HCT116 (cell line): ENCODE measurements around the gene RAB3C. TPM values are rescaled to one million over a fixed set of nuclear protein-coding genes. Genes with fewer than 3 reads are reported as not detected.

ENCODE experiments used
- ATAC-seq: fragments of 200-7000 bp; cut with Tn5 transposase; 2 replicates; pipeline ENCODE4 v1.9.1; 2020; ENCODE audit warnings: mild to moderate bottlenecking, moderate library complexity
- BruUV-seq: library from RNA; stranded (reverse); fragments of 400-500 nt; replicated peaks from 2 replicates; lab custom pipeline; 2021; lab: Mats Ljungman, UMichigan
- CTCF ChIA-PET: fragments of 300-600 bp; sonication (Branson Sonifier 250); formaldehyde crosslinking; loops from one replicate; lab custom pipeline; 2021; ENCODE audit warnings: antibody characterized with exemption; lab: Charles Lee
- POLR2A ChIA-PET: fragments of 300-600, 350-600 bp; sonication (Branson Sonifier 250); formaldehyde crosslinking; loops from one replicate; lab custom pipeline; 2021; ENCODE audit warnings: antibody characterized with exemption; lab: Charles Lee
- RAD21 ChIA-PET, 2 experiments: fragments of 300-600 bp; sonication (Branson Sonifier 250); formaldehyde crosslinking; loops; one replicate each; lab custom pipeline; 2023; ENCODE audit warnings: low total read pairs in 2 of 2; ENCODE audit not compliant: uncharacterized antibody in 2 of 2, unreplicated experiment in 2 of 2, low non-redundant PET in 1 of 2; lab: Charles Lee
- DNase-seq: peaks from one replicate; pipeline ENCODE4 v3.0.0-alpha.2; 2010; ENCODE audit warnings: low read depth, low spot score
- H2AFZ ChIP-seq: fragments of 200-600 bp; shearing (Covaris generic), sonication (generic); 2 replicates; pipeline ENCODE4 v1.6.1; 2017; ENCODE audit warnings: low read depth, mixed run types, mixed read lengths, antibody characterized with exemption, low read length; ENCODE audit not compliant: poor library complexity, severe bottlenecking
- H3K27ac ChIP-seq: 2 replicates; pipeline ENCODE4 v1.5.1; 2012; ENCODE audit warnings: low read depth, low read length
- H3K27me3 ChIP-seq: fragments of 200-600 bp; sonication (generic); 2 replicates; pipeline ENCODE4 v1.6.1; 2016; ENCODE audit warnings: mixed run types, low read length, mixed read lengths; ENCODE audit not compliant: insufficient read depth
- H3K36me3 ChIP-seq, 2 experiments: fragments of 200-500 bp in 1 of 2; fragments of 200-600 bp in 1 of 2; sonication (Bioruptor generic) in 1 of 2; sonication (generic) in 1 of 2; 2 replicates each; pipeline versions ENCODE4 v1.5.1 to v1.6.1; 2014 to 2016; ENCODE audit warnings: low read length in 2 of 2, inconsistent platforms in 1 of 2, mixed read lengths in 1 of 2, mixed run types in 1 of 2; ENCODE audit not compliant: insufficient read depth in 2 of 2, control insufficient read depth in 1 of 2
- H3K4me1 ChIP-seq, 2 experiments: fragments of 200-600 bp in 1 of 2; sonication (generic) in 1 of 2; 2 replicates each; pipeline versions ENCODE4 v1.5.1 to v1.6.1; 2012 to 2017; ENCODE audit warnings: low read length in 2 of 2, inconsistent platforms in 1 of 2, mild to moderate bottlenecking in 1 of 2, mixed read lengths in 1 of 2, mixed run types in 1 of 2, moderate library complexity in 1 of 2; ENCODE audit not compliant: insufficient read depth in 2 of 2, control insufficient read depth in 1 of 2
- H3K4me2 ChIP-seq: fragments of 200-600 bp; sonication (generic); 2 replicates; pipeline ENCODE4 v1.6.1; 2017; ENCODE audit warnings: mixed run types, low read length, mixed read lengths
- H3K4me3 ChIP-seq, 2 experiments: fragments of 200-600 bp in 1 of 2; sonication (generic) in 1 of 2; replicated peaks in 1 of 2; 2 replicates each; pipeline ENCODE4 v1.5.1; 2011 to 2016; ENCODE audit warnings: low read length in 2 of 2, control low read depth in 1 of 2, low read depth in 1 of 2, mild to moderate bottlenecking in 1 of 2, mixed read lengths in 1 of 2, mixed run types in 1 of 2
- H3K79me2 ChIP-seq: fragments of 200-600 bp; sonication (generic); 2 replicates; pipeline ENCODE4 v1.6.1; 2017; ENCODE audit warnings: mild to moderate bottlenecking, mixed run types, low read length, moderate library complexity, mixed read lengths; ENCODE audit not compliant: insufficient read depth
- H3K9ac ChIP-seq: fragments of 200-600 bp; sonication (generic); 2 replicates; pipeline ENCODE4 v1.6.1; 2016; ENCODE audit warnings: low read length, mixed read lengths
- H3K9me2 ChIP-seq: fragments of 200-600 bp; sonication (generic), shearing (Covaris generic); 2 replicates; pipeline ENCODE4 v1.6.1; 2017; ENCODE audit warnings: mixed run types, mild to moderate bottlenecking, moderate library complexity; ENCODE audit not compliant: insufficient read depth
- H3K9me3 ChIP-seq, 2 experiments: fragments of 200-500 bp in 1 of 2; fragments of 200-600 bp in 1 of 2; sonication (Bioruptor generic) in 1 of 2; sonication (generic) in 1 of 2; 2 replicates each; pipeline ENCODE4 v1.6.1; 2014 to 2017; ENCODE audit warnings: low read length in 2 of 2, mixed read lengths in 2 of 2, inconsistent platforms in 1 of 2, low read depth in 1 of 2, mild to moderate bottlenecking in 1 of 2, mixed run types in 1 of 2, moderate library complexity in 1 of 2; ENCODE audit not compliant: control insufficient read depth in 1 of 2, insufficient read depth in 1 of 2
- H4K20me1 ChIP-seq: fragments of 200-600 bp; sonication (generic), shearing (Covaris generic); 2 replicates; pipeline ENCODE4 v1.6.1; 2017; ENCODE audit warnings: mixed run types, mild to moderate bottlenecking, moderate library complexity; ENCODE audit not compliant: insufficient read depth
- CBX3 ChIP-seq: IDR thresholded peaks from 2 replicates; pipeline ENCODE4 v1.6.1; 2012; ENCODE audit warnings: low read depth
- CEBPB ChIP-seq: IDR thresholded peaks from 2 replicates; pipeline ENCODE4 v1.6.1; 2012; ENCODE audit warnings: low read depth
- ELF1 ChIP-seq: IDR thresholded peaks from 2 replicates; pipeline ENCODE4 v1.6.1; 2012; ENCODE audit warnings: low read depth, borderline replicate concordance
- EZH2phosphoT487 ChIP-seq: fragments of 200-600 bp; IDR thresholded peaks from 2 replicates; pipeline ENCODE4 v1.6.1; 2018; ENCODE audit warnings: antibody characterized with exemption, borderline replicate concordance
- FOSL1 ChIP-seq: IDR thresholded peaks from 2 replicates; pipeline ENCODE4 v1.6.1; 2012; ENCODE audit warnings: low read depth
- JUND ChIP-seq: IDR thresholded peaks from 2 replicates; pipeline ENCODE4 v1.6.1; 2012
- POLR2A ChIP-seq: IDR thresholded peaks from 2 replicates; pipeline ENCODE4 v1.7.0; 2011; ENCODE audit warnings: borderline replicate concordance; ENCODE audit not compliant: insufficient read depth, insufficient read length; ENCODE audit errors: extremely low read depth
- POLR2AphosphoS5 ChIP-seq: IDR thresholded peaks from 2 replicates; pipeline ENCODE4 v1.6.1; 2011; ENCODE audit warnings: mild to moderate bottlenecking, low read depth, low read length, moderate library complexity
- RAD21 ChIP-seq: IDR thresholded peaks from 2 replicates; pipeline ENCODE4 v1.6.1; 2012; ENCODE audit warnings: low read depth, mild to moderate bottlenecking
- SIN3A ChIP-seq: IDR thresholded peaks from 2 replicates; pipeline ENCODE4 v1.6.1; 2012; ENCODE audit warnings: low read depth
- SP1 ChIP-seq: IDR thresholded peaks from 2 replicates; pipeline ENCODE4 v1.6.1; 2012; ENCODE audit warnings: low read depth
- SRF ChIP-seq: IDR thresholded peaks from 2 replicates; pipeline ENCODE4 v1.6.1; 2012; ENCODE audit warnings: low read depth
- TCF7L2 ChIP-seq: IDR thresholded peaks from 2 replicates; pipeline ENCODE4 v1.7.0; 2011; ENCODE audit warnings: borderline replicate concordance, inconsistent platforms; ENCODE audit not compliant: insufficient read depth, insufficient read length; ENCODE audit errors: extremely low read depth
- YY1 ChIP-seq: IDR thresholded peaks from 2 replicates; pipeline ENCODE4 v1.6.1; 2011; ENCODE audit warnings: low read length, low read depth, moderate library complexity, mild to moderate bottlenecking; ENCODE audit not compliant: insufficient replicate concordance; ENCODE audit errors: extremely low read depth
- ZNF274 ChIP-seq: fragments of 200-500 bp; sonication (Bioruptor generic); IDR thresholded peaks from 2 replicates; pipeline ENCODE4 v1.6.1; 2014; ENCODE audit warnings: mild to moderate bottlenecking, low read depth, low read length, inconsistent platforms
- intact Hi-C: fragments of 100-400 bp; cut with micrococcal nuclease; formaldehyde crosslinking; loops from 2 replicates; pipeline ENCODE4 v1.10.0; 2022
- total RNA-seq: library from RNA; stranded (reverse); gene quantifications from one replicate; pipeline ENCODE4 v1.2.1, GENCODE V29; 2021; ENCODE audit not compliant: unreplicated experiment
- TF ChIP-seq, protein P1 (sequence below), 3 experiments: fragments of 200-600 bp in 1 of 3; sonication (generic) in 1 of 3; IDR thresholded peaks in 2 of 3; conservative IDR thresholded peaks in 1 of 3; 2 replicates each; pipeline ENCODE4 v1.5.1; 2012 to 2017; ENCODE audit warnings: low read depth in 2 of 3, low read length in 2 of 3, antibody characterized with exemption in 1 of 3, borderline replicate concordance in 1 of 3, control low read depth in 1 of 3, mild to moderate bottlenecking in 1 of 3, mixed read lengths in 1 of 3, mixed run types in 1 of 3, moderate library complexity in 1 of 3; ENCODE audit not compliant: insufficient read depth in 1 of 3
- TF ChIP-seq, protein P2 (sequence below): IDR thresholded peaks from 2 replicates; pipeline ENCODE4 v1.6.1; 2012; ENCODE audit warnings: low read depth

RAB3C gene
- total RNA-seq, 1 experiment from 2014 or later, result not detected

DNA sequence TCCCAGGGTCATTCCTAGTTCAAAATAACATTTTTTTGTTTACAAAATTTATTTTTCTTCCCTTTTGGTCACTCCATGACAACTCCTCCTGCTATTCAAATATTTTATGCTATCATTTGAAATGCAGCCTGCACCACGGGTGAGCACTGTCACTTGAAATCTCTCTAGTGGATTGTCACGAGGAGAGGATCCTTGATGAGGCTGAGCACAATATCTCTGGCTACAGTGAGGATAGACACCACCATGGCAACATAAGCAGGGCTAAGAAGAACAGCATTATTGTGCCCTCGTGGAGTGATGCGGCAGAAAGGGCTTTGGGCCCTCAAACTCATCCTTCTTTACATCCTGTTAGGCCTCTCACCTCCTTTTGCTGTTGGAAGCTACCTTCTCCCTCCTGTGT is 321.9 kb downstream of the RAB3C start:
- Histone ChIP-seq H3K27ac (no peak overlapping the region), H3K9me3 (no peaks in the 10 kb centered on the region), H3K79me2 (no peaks in the 10 kb centered on the region), H3K9me2 (no peaks in the 10 kb centered on the region), H2AFZ (no peak overlapping the region), H3K4me2 (no peak overlapping the region), H4K20me1 (no peaks in the 10 kb centered on the region), H3K9ac (no peak overlapping the region), H3K36me3 (no peaks in the 10 kb centered on the region), H3K27me3 (no peaks in the 10 kb centered on the region), H3K4me1 (no peaks in the 10 kb centered on the region), H3K4me3 (no peak overlapping the region)
- ATAC-seq (no peak), DNase-seq (no peak)
- CTCF ChIA-PET, result no interaction called here
- RAD21 ChIA-PET, result no interaction called here
- intact Hi-C loops, result no loop called here
- no TSS peak for BruUV-seq
- TF ChIP-seq CEBPB, result no peak
- no peak for TF ChIP-seq SRF
- TF ChIP-seq, protein P1, sequence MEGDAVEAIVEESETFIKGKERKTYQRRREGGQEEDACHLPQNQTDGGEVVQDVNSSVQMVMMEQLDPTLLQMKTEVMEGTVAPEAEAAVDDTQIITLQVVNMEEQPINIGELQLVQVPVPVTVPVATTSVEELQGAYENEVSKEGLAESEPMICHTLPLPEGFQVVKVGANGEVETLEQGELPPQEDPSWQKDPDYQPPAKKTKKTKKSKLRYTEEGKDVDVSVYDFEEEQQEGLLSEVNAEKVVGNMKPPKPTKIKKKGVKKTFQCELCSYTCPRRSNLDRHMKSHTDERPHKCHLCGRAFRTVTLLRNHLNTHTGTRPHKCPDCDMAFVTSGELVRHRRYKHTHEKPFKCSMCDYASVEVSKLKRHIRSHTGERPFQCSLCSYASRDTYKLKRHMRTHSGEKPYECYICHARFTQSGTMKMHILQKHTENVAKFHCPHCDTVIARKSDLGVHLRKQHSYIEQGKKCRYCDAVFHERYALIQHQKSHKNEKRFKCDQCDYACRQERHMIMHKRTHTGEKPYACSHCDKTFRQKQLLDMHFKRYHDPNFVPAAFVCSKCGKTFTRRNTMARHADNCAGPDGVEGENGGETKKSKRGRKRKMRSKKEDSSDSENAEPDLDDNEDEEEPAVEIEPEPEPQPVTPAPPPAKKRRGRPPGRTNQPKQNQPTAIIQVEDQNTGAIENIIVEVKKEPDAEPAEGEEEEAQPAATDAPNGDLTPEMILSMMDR (IDR thresholded peaks at IDR 0.05 in 2 of 3, conservative IDR thresholded peaks at IDR 0.05 in 1 of 3; ENCODE audit: borderline replicate concordance in 1 of 3, insufficient read depth in 1 of 3, low read depth in 2 of 3, low read length in 2 of 3), result no peak
- no peak for TF ChIP-seq EZH2phosphoT487
- no peak for TF ChIP-seq CBX3
- TF ChIP-seq RAD21, result no peak
- TF ChIP-seq POLR2AphosphoS5, result no peak
- POLR2A ChIA-PET, result no interaction called here

DNA sequence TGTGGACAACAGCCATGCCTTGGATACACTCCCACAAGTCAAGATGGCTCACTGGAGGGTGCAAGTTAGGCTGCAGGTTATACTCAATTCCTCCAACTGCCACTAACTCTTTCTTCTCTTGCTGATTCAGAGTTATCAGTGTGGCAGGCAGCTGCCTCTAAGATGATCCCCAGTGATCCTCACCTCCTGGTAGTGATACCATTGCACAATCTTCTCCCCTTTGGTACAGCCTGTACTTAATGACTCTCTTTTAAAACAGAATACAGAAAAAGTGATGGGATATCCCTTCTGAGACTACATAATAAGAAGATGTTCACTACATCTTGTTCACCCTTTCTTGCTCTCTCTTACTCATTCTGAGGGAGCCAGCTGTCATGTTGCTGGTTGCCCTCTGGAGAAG is 323.1 kb downstream of the RAB3C start:
- no peak for TF ChIP-seq FOSL1
- TF ChIP-seq ELF1, result no peak
- TF ChIP-seq CEBPB, result no peak
- TF ChIP-seq, protein P2, sequence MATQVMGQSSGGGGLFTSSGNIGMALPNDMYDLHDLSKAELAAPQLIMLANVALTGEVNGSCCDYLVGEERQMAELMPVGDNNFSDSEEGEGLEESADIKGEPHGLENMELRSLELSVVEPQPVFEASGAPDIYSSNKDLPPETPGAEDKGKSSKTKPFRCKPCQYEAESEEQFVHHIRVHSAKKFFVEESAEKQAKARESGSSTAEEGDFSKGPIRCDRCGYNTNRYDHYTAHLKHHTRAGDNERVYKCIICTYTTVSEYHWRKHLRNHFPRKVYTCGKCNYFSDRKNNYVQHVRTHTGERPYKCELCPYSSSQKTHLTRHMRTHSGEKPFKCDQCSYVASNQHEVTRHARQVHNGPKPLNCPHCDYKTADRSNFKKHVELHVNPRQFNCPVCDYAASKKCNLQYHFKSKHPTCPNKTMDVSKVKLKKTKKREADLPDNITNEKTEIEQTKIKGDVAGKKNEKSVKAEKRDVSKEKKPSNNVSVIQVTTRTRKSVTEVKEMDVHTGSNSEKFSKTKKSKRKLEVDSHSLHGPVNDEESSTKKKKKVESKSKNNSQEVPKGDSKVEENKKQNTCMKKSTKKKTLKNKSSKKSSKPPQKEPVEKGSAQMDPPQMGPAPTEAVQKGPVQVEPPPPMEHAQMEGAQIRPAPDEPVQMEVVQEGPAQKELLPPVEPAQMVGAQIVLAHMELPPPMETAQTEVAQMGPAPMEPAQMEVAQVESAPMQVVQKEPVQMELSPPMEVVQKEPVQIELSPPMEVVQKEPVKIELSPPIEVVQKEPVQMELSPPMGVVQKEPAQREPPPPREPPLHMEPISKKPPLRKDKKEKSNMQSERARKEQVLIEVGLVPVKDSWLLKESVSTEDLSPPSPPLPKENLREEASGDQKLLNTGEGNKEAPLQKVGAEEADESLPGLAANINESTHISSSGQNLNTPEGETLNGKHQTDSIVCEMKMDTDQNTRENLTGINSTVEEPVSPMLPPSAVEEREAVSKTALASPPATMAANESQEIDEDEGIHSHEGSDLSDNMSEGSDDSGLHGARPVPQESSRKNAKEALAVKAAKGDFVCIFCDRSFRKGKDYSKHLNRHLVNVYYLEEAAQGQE, result no peak
- no peak for TF ChIP-seq POLR2A
- no peak for TF ChIP-seq SP1
- no peak for TF ChIP-seq JUND
- TF ChIP-seq CBX3, result no peak
- no peak for TF ChIP-seq SRF
- no peak for TF ChIP-seq ZNF274
- TF ChIP-seq SIN3A, result no peak
- TF ChIP-seq TCF7L2, result no peak
- no peak for TF ChIP-seq YY1
- no TSS peak for BruUV-seq
- no peaks in the 10 kb centered on the region for H3K9me3 ChIP-seq

More for the DNA sequence above, 323.1 kb downstream of the RAB3C start:
- no peak overlapping the region for H3K27ac ChIP-seq
- ChIA-PET CTCF (no interaction called here), RAD21 (no interaction called here), POLR2A (no interaction called here)
- H3K79me2 ChIP-seq, result no peaks in the 10 kb centered on the region
- ATAC-seq, result no peak
- no peaks in the 10 kb centered on the region for H3K4me1 ChIP-seq
- H3K36me3 ChIP-seq, result no peaks in the 10 kb centered on the region
- H3K9me2 ChIP-seq, result no peaks in the 10 kb centered on the region
- DNase-seq, result no peak
- no peak overlapping the region for H2AFZ ChIP-seq
- no peak overlapping the region for H3K4me3 ChIP-seq
- H3K9ac ChIP-seq, result no peak overlapping the region
- intact Hi-C loops, result no loop called here
- H3K4me2 ChIP-seq, result no peak overlapping the region
- H3K27me3 ChIP-seq, result no peaks in the 10 kb centered on the region
- no peaks in the 10 kb centered on the region for H4K20me1 ChIP-seq
